Activated CD4-positive, alpha-beta T cell treated with anti-CD3 and anti-CD28 coated beads, Interleukin-2, Interleukin-6, amounts not matched to agents 100 ng/mL and 50 ng/mL, durations not matched to agents 16 hours and 8 hours (primary cell): ENCODE results near the gene KLHL30.

ENCODE experiments used
- DNase-seq: peaks from one replicate; pipeline ENCODE4 v3.0.0-alpha.2; 2020

KLHL30 gene

GRCh38 chr2:238187618-238188548 is 49.4 kb downstream of the KLHL30 start:
- DNase-seq, result no peak

GRCh38 chr2:238190445-238190844 is 52.0 kb downstream of the KLHL30 start:
- DNase-seq, result no peak
